Neural progenitor cell (in vitro differentiated cells): ENCODE measurements around the gene PODNL1. TPM values are rescaled to one million over a fixed set of nuclear protein-coding genes. Genes with fewer than 3 reads are reported as not detected.

Source experiments
- DNase-seq: peaks from one replicate; pipeline ENCODE4 v3.0.0-alpha.2; 2016; ENCODE audit warnings: low spot score
- H2AFZ ChIP-seq: fragments of 200-600 bp; sonication (generic); replicated peaks from 2 replicates; pipeline ENCODE4 v1.6.1; 2016; ENCODE audit warnings: antibody characterized with exemption
- H3F3A ChIP-seq: fragments of 200-600 bp; sonication (generic); 2 replicates; pipeline ENCODE4 v1.6.1; 2016; ENCODE audit warnings: antibody characterized with exemption, low read depth
- H3K27ac ChIP-seq: fragments of 200-600 bp; sonication (generic); 2 replicates; pipeline ENCODE4 v1.5.1; 2016; ENCODE audit warnings: mild to moderate bottlenecking
- H3K27me3 ChIP-seq: fragments of 200-600 bp; sonication (generic); 2 replicates; pipeline ENCODE4 v1.6.1; 2016; ENCODE audit warnings: mild to moderate bottlenecking, moderate library complexity
- H3K36me3 ChIP-seq: fragments of 200-600 bp; sonication (generic); 2 replicates; pipeline ENCODE4 v1.5.1; 2016
- H3K4me1 ChIP-seq: fragments of 200-600 bp; sonication (generic); 2 replicates; pipeline ENCODE4 v1.6.1; 2016; ENCODE audit warnings: mixed run types
- H3K4me2 ChIP-seq: fragments of 200-600 bp; sonication (generic); 2 replicates; pipeline ENCODE4 v1.6.1; 2016
- H3K4me3 ChIP-seq: fragments of 200-600 bp; sonication (generic); 2 replicates; pipeline ENCODE4 v1.5.1; 2016
- H3K79me2 ChIP-seq: fragments of 200-600 bp; sonication (generic); 2 replicates; pipeline ENCODE4 v1.6.1; 2016; ENCODE audit warnings: low read depth
- H3K9ac ChIP-seq: fragments of 200-600 bp; sonication (generic); 2 replicates; pipeline ENCODE4 v1.6.1; 2016
- H3K9me3 ChIP-seq: fragments of 200-600 bp; sonication (generic); 2 replicates; pipeline ENCODE4 v1.5.1; 2016; ENCODE audit warnings: low read depth
- H4K20me1 ChIP-seq: fragments of 200-600 bp; sonication (generic); 2 replicates; pipeline ENCODE4 v1.6.1; 2016; ENCODE audit warnings: low read depth
- H3K27ac Mint-ChIP-seq: 3 replicates; pipeline ENCODE4 v1.8.0; 2021; ENCODE audit warnings: mixed read lengths
- H3K27me3 Mint-ChIP-seq: 2 replicates; pipeline ENCODE4 v1.8.0; 2022; ENCODE audit warnings: low read depth, mild to moderate bottlenecking, inconsistent platforms, moderate library complexity, mixed read lengths; ENCODE audit not compliant: insufficient read depth
- H3K36me3 Mint-ChIP-seq: 3 replicates; pipeline ENCODE4 v1.8.0; 2021; ENCODE audit warnings: mixed read lengths
- H3K4me1 Mint-ChIP-seq: 3 replicates; pipeline ENCODE4 v1.8.0; 2021; ENCODE audit warnings: mixed read lengths
- H3K4me3 Mint-ChIP-seq: 3 replicates; pipeline ENCODE4 v1.8.0; 2021; ENCODE audit warnings: mild to moderate bottlenecking, moderate library complexity, mixed read lengths
- H3K9me3 Mint-ChIP-seq: 3 replicates; pipeline ENCODE4 v1.8.0; 2020; ENCODE audit warnings: mixed read lengths
- EZH2 ChIP-seq: fragments of 200-600 bp; sonication (generic); IDR thresholded peaks from 2 replicates; pipeline ENCODE4 v1.6.1; 2017; ENCODE audit warnings: antibody characterized with exemption, mild to moderate bottlenecking, moderate library complexity
- EZH2phosphoT487 ChIP-seq: fragments of 200-600 bp; sonication (generic); IDR thresholded peaks from 2 replicates; pipeline ENCODE4 v1.6.1; 2017; ENCODE audit warnings: antibody characterized with exemption
- total RNA-seq: library from RNA; depleted of rRNA; stranded (reverse); fragments of >200 nt; gene quantifications from 2 replicates; pipeline ENCODE4 v1.2.3, GENCODE V29; 2015; ENCODE audit warnings: low replicate concordance
- TF ChIP-seq, protein P1 (sequence below): fragments of 200-600 bp; sonication (generic); IDR thresholded peaks from 2 replicates; pipeline ENCODE4 v1.5.1; 2017; ENCODE audit warnings: antibody characterized with exemption, mild to moderate bottlenecking

Gene PODNL1
- total RNA-seq, 1 donor from 2014 or later: not detected

DNA sequence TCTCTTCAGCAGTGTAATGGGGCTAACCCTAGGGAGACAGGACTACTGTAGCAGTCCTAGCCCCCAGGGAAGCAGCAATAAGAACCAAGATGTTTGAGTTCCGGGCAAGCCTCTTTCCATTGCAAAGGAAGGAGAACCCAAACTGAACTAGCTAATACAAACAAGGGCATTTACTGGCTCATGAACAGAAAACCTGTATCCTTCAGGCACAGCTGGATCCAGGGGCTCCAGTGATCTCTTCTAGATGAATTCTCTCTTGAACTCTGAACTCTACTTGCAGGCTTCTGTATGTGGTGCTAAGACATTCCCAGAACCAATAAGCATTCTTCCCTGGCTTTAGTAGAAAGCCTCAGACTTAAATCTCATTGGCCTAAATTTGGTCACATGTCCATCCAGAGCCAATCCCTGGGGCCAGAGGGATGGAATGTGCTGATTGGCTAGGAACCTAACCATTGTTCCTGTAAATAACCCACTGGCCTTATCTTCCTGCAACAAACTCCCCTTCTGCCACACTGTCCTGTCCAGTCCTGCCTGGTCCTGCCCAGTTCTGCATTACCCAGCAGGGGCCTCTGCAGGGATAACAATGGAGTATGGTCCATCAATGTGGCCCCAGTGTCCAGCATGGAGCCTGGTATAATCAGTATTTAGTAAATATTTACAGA, 3.9 kb upstream of the PODNL1 start:
- no peak overlapping the region for H3K4me2 ChIP-seq
- H3K9me3 Mint-ChIP-seq: no peaks in the 10 kb centered on the region
- H3K4me1 Mint-ChIP-seq: peaks cover 5% of the 10 kb centered on the region
- no peaks in the 10 kb centered on the region for H4K20me1 ChIP-seq
- no peak overlapping the region for H3K4me3 Mint-ChIP-seq
- H3K4me1 ChIP-seq: peaks cover 12% of the 10 kb centered on the region
- no peak overlapping the region for H3K9ac ChIP-seq
- H3K27me3 Mint-ChIP-seq: peaks cover 4% of the 10 kb centered on the region
- TF ChIP-seq, protein P1, sequence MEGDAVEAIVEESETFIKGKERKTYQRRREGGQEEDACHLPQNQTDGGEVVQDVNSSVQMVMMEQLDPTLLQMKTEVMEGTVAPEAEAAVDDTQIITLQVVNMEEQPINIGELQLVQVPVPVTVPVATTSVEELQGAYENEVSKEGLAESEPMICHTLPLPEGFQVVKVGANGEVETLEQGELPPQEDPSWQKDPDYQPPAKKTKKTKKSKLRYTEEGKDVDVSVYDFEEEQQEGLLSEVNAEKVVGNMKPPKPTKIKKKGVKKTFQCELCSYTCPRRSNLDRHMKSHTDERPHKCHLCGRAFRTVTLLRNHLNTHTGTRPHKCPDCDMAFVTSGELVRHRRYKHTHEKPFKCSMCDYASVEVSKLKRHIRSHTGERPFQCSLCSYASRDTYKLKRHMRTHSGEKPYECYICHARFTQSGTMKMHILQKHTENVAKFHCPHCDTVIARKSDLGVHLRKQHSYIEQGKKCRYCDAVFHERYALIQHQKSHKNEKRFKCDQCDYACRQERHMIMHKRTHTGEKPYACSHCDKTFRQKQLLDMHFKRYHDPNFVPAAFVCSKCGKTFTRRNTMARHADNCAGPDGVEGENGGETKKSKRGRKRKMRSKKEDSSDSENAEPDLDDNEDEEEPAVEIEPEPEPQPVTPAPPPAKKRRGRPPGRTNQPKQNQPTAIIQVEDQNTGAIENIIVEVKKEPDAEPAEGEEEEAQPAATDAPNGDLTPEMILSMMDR: no peak
- TF ChIP-seq EZH2phosphoT487 (no peak), EZH2 (no peak)
- H3K79me2 ChIP-seq: no peaks in the 10 kb centered on the region
- peaks cover 3% of the 10 kb centered on the region for H3F3A ChIP-seq
- no peak overlapping the region for H3K27ac Mint-ChIP-seq
- no peaks in the 10 kb centered on the region for H3K27me3 ChIP-seq
- no peak overlapping the region for H3K4me3 ChIP-seq
- no peak for DNase-seq
- no peaks in the 10 kb centered on the region for H3K9me3 ChIP-seq
- H3K27ac ChIP-seq: no peak overlapping the region
- no peaks in the 10 kb centered on the region for H3K36me3 Mint-ChIP-seq
- no peaks in the 10 kb centered on the region for H3K36me3 ChIP-seq
- H2AFZ ChIP-seq: no peak overlapping the region

DNA sequence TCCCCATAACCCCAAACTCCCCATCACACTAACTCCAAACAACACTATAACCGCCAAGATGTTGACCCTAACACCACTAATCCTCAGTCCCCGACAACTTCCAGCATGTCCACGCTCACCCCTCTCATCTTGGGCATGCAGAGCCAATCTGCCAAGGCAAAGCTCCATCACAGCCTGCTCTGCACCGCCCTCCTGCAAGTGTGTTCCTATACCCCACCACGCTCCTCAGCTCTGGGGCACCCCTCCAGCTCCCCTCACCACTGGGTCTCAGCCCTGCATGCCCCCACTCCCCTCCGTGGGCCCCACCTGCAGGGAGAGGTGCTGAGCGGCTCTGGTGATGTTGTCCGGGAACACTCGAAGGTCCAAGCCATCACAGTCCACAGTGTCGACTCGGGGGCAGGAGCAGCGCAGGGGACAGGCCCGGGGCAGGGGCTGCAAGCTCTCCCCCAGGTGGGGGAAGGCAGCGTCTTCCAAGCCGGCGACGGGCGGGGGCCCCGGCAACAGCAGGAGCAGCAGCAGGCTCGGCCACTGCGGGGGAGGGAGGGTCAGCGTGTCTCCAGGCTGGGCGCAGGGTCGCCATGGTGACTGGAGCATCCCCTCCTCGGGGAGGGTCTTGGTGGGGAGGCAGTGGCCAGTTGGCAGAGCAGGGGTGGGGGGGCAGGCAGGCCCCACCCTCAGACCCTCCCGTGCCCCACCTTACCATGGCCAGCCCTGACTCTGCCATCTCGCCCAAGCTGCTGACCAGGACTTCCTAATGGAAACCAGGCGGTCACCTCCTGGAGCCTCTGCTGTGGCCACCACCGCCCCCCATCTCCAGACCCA, 527 bp downstream of the PODNL1 start:
- DNase-seq: peak; percentile 48
- Histone ChIP-seq H3K9ac (no peak overlapping the region), H3K4me2 (peak overlapping the region; percentile 80), H3K36me3 (no peaks in the 10 kb centered on the region), H3K27me3 (no peaks in the 10 kb centered on the region), H3K4me1 (peaks cover 22% of the 10 kb centered on the region), H3K27ac (no peak overlapping the region), H3K79me2 (no peaks in the 10 kb centered on the region), H4K20me1 (no peaks in the 10 kb centered on the region), H2AFZ (peak overlapping the region; percentile 92), H3F3A (peaks cover 10% of the 10 kb centered on the region), H3K9me3 (no peaks in the 10 kb centered on the region), H3K4me3 (peak overlapping the region; percentile 19)
- no peaks in the 10 kb centered on the region for H3K9me3 Mint-ChIP-seq
- no peaks in the 10 kb centered on the region for H3K36me3 Mint-ChIP-seq
- H3K4me1 Mint-ChIP-seq: peaks cover 28% of the 10 kb centered on the region
- H3K27ac Mint-ChIP-seq: peak overlapping the region; percentile 58
- TF ChIP-seq EZH2 (no peak), EZH2phosphoT487 (no peak)
- TF ChIP-seq, protein P1: no peak
- H3K4me3 Mint-ChIP-seq: peak overlapping the region; percentile 70
- peaks cover 14% of the 10 kb centered on the region for H3K27me3 Mint-ChIP-seq

DNA sequence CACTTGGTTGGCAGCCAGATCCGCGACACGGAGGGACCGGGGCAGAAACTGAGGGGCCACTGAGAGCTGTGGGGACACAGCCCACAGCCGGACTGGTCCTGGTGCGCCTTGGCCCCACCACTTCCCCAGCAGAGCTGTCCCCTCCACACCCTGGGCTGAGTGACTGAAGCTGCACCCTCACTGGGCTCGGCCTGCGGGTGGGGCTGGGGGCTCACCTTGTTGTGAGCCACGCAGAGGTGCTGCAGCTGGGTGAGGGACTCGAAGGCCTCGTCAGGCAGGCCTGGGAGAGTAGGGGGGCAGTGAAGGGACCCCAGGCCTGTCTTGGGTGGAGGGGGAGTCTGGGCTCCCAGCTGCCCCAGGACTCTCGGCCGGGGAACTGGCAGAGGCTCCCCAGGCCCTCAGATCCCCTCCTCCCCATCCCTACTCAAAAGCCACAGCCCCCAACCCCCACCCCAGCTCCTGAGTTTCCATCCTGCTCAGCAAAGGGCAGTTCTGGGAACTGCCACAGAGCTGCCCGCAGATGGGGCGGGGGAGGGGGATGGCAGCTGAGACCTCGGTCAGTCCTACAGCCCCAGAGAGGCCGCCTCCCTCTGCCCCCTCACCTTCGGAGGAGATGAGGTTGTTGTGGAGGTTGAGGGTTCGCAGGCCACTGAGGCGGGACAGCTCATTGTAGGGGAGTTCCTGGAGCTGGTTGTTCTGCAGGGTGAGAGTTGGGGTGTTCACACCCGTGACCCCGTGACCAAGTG, 2.3 kb downstream of the PODNL1 start:
- H3K4me1 Mint-ChIP-seq: peaks cover 28% of the 10 kb centered on the region
- Histone ChIP-seq H3K79me2 (no peaks in the 10 kb centered on the region), H4K20me1 (no peaks in the 10 kb centered on the region), H3K27me3 (no peaks in the 10 kb centered on the region), H3K4me3 (no peak overlapping the region), H3K36me3 (no peaks in the 10 kb centered on the region), H2AFZ (peak overlapping the region; percentile 89), H3F3A (peaks cover 10% of the 10 kb centered on the region), H3K27ac (no peak overlapping the region), H3K9ac (no peak overlapping the region), H3K9me3 (no peaks in the 10 kb centered on the region), H3K4me1 (peaks cover 22% of the 10 kb centered on the region), H3K4me2 (peak overlapping the region; percentile 65)
- H3K9me3 Mint-ChIP-seq: no peaks in the 10 kb centered on the region
- no peaks in the 10 kb centered on the region for H3K36me3 Mint-ChIP-seq
- no peak for TF ChIP-seq EZH2
- H3K27me3 Mint-ChIP-seq: peaks cover 14% of the 10 kb centered on the region
- H3K4me3 Mint-ChIP-seq: no peak overlapping the region
- peak; percentile 74 for DNase-seq
- no peak overlapping the region for H3K27ac Mint-ChIP-seq
